HG02798 (cell line): Measurements from ENCODE around the gene ADAM19.
A peak's percentile ranks its signal among the peaks of the same experiment; 100 is the strongest.

ENCODE experiments used
- ATAC-seq: cut with Tn5 transposase; IDR thresholded peaks from one replicate; pipeline ENCODE4 v1.9.1; 2021; ENCODE audit warnings: mild to moderate bottlenecking; ENCODE audit not compliant: unreplicated experiment, poor library complexity

Gene ADAM19

GRCh38 chr5:157520911-157521703 is 54.5 kb downstream of the ADAM19 start:
- no peak for ATAC-seq

GRCh38 chr5:157519579-157520253 is 55.9 kb downstream of the ADAM19 start:
- ATAC-seq: peak; percentile 65

- ATAC-seq: peak; percentile 83
Observed at GRCh38 chr5:157518963-157519362, 56.6 kb downstream of the ADAM19 start.

- ATAC-seq: no peak
Observed at GRCh38 chr5:157516626-157517325, 58.8 kb downstream of the ADAM19 start.

GRCh38 chr5:157516006-157516405 is 59.6 kb downstream of the ADAM19 start:
- ATAC-seq: no peak

GRCh38 chr5:157514974-157515373 is 60.6 kb downstream of the ADAM19 start:
- no peak for ATAC-seq

GRCh38 chr5:157513182-157513581 is 62.4 kb downstream of the ADAM19 start:
- ATAC-seq: no peak

GRCh38 chr5:157511651-157512644 is 63.6 kb downstream of the ADAM19 start:
- no peak for ATAC-seq

- no peak for ATAC-seq
Observed at GRCh38 chr5:157510682-157511081, 64.9 kb downstream of the ADAM19 start.

- no peak for ATAC-seq
Observed at GRCh38 chr5:157509587-157509986, 66.0 kb downstream of the ADAM19 start.

GRCh38 chr5:157509093-157509492 is 66.5 kb downstream of the ADAM19 start:
- no peak for ATAC-seq

GRCh38 chr5:157506981-157507780 is 68.4 kb downstream of the ADAM19 start:
- ATAC-seq: no peak

- no peak for ATAC-seq
Observed at GRCh38 chr5:157506066-157506590, 69.4 kb downstream of the ADAM19 start.

- no peak for ATAC-seq
Observed at GRCh38 chr5:157505496-157505895, 70.1 kb downstream of the ADAM19 start.

- no peak for ATAC-seq
Observed at GRCh38 chr5:157504053-157504452, 71.5 kb downstream of the ADAM19 start.

GRCh38 chr5:157502143-157502647 is 73.4 kb downstream of the ADAM19 start:
- ATAC-seq: peak; percentile 82

GRCh38 chr5:157497875-157498611 is 77.5 kb downstream of the ADAM19 start:
- ATAC-seq: no peak

- no peak for ATAC-seq
Observed at GRCh38 chr5:157496864-157497263, 78.7 kb downstream of the ADAM19 start.
